Ishikawa (cell line): ENCODE results near the gene CLTCL1.

Experiments
- CEBPB ChIP-seq: IDR thresholded peaks from 2 replicates; pipeline ENCODE4 v1.6.1; 2012
- CREB1 ChIP-seq: IDR thresholded peaks from 2 replicates; pipeline ENCODE4 v1.6.1; 2012; ENCODE audit warnings: low read depth
- EGR1 ChIP-seq: IDR thresholded peaks from 2 replicates; pipeline ENCODE4 v1.6.1; 2012
- EP300 ChIP-seq: IDR thresholded peaks from 2 replicates; pipeline ENCODE4 v1.6.1; 2012; ENCODE audit warnings: borderline replicate concordance
- FOXM1 ChIP-seq: IDR thresholded peaks from 2 replicates; pipeline ENCODE4 v1.6.1; 2012; ENCODE audit warnings: low read depth, borderline replicate concordance
- NFIC ChIP-seq: IDR thresholded peaks from 2 replicates; pipeline ENCODE4 v1.6.1; 2012
- RAD21 ChIP-seq: IDR thresholded peaks from 2 replicates; pipeline ENCODE4 v1.6.1; 2012; ENCODE audit warnings: low read depth
- REST ChIP-seq: IDR thresholded peaks from 2 replicates; pipeline ENCODE4 v1.6.1; 2012; ENCODE audit warnings: low read depth, mild to moderate bottlenecking
- TAF1 ChIP-seq: IDR thresholded peaks from 2 replicates; pipeline ENCODE4 v1.6.1; 2012; ENCODE audit warnings: low read depth, mild to moderate bottlenecking
- TCF12 ChIP-seq: IDR thresholded peaks from 2 replicates; pipeline ENCODE4 v1.6.1; 2012; ENCODE audit warnings: low read depth
- TEAD4 ChIP-seq: IDR thresholded peaks from 2 replicates; pipeline ENCODE4 v1.6.1; 2012
- YY1 ChIP-seq: IDR thresholded peaks from 2 replicates; pipeline ENCODE4 v1.6.1; 2012; ENCODE audit warnings: low read depth
- TF ChIP-seq, protein P1 (sequence below): IDR thresholded peaks from 2 replicates; pipeline ENCODE4 v1.6.1; 2012

- TF ChIP-seq REST = no peak
- TF ChIP-seq YY1 = no peak
- TF ChIP-seq CEBPB = no peak
- TF ChIP-seq EP300 = no peak
- no peak for TF ChIP-seq RAD21
- TF ChIP-seq CREB1 = no peak
- TF ChIP-seq TAF1 = no peak
- TF ChIP-seq FOXM1 = no peak
- TF ChIP-seq TEAD4 = no peak
- TF ChIP-seq NFIC = no peak
- TF ChIP-seq, protein P1, sequence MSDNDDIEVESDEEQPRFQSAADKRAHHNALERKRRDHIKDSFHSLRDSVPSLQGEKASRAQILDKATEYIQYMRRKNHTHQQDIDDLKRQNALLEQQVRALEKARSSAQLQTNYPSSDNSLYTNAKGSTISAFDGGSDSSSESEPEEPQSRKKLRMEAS = no peak
- TF ChIP-seq EGR1 = no peak
- TF ChIP-seq TCF12 = no peak
Observed at GRCh38 chr22:19275104-19275503, 16.4 kb downstream of the CLTCL1 start.
